Right renal cortex interstitium (tissue), 3 donors: ENCODE measurements around the gene BSND. TPM values are rescaled to one million over a fixed set of nuclear protein-coding genes. Genes with fewer than 3 reads are reported as not detected.

Source experiments
- DNase-seq, 3 donors: peaks; one replicate each; pipeline ENCODE4 v3.0.0-alpha.2; 2013; ENCODE audit warnings: low read depth in 3 of 3, low spot score in 2 of 3
- polyA plus RNA-seq, 3 donors: library from polyadenylated mRNA; unstranded; fragments of 120-200 nt; gene quantifications; one replicate each; pipeline ENCODE4 v1.2.1, GENCODE V29; 2013; ENCODE audit not compliant: insufficient read length in 3 of 3

The BSND gene
- polyA plus RNA-seq, 3 donors, result 4.6 to 5.9 (median 5.5) TPM

- no peak for DNase-seq
These were observed 46.1 kb downstream of the BSND start for GRCh38 chr1:55044617-55045397.

- DNase-seq, result no peak
These were observed 46.7 kb downstream of the BSND start for GRCh38 chr1:55045430-55045829.

GRCh38 chr1:55046871-55047270, 48.1 kb downstream of the BSND start:
- no peak for DNase-seq

GRCh38 chr1:55047611-55048010, 48.9 kb downstream of the BSND start:
- DNase-seq, result no peak

GRCh38 chr1:55048453-55049270, 49.9 kb downstream of the BSND start:
- DNase-seq, result no peak

- no peak for DNase-seq
These were observed 50.7 kb downstream of the BSND start for GRCh38 chr1:55049271-55049913.

- DNase-seq, result no peak
These were observed 51.2 kb downstream of the BSND start for GRCh38 chr1:55049914-55050278.

GRCh38 chr1:55050283-55050682, 51.5 kb downstream of the BSND start:
- DNase-seq, result no peak

- no peak for DNase-seq
These were observed 52.4 kb downstream of the BSND start for GRCh38 chr1:55051169-55051568.

GRCh38 chr1:55051621-55052020, 52.9 kb downstream of the BSND start:
- DNase-seq, result no peak

- DNase-seq, result no peak
These were observed 53.7 kb downstream of the BSND start for GRCh38 chr1:55052221-55053142.

- DNase-seq, result no peak
These were observed 54.7 kb downstream of the BSND start for GRCh38 chr1:55053265-55053954.

- no peak for DNase-seq
These were observed 55.7 kb downstream of the BSND start for GRCh38 chr1:55054396-55054795.

GRCh38 chr1:55055084-55055882, 56.5 kb downstream of the BSND start:
- DNase-seq, result no peak

GRCh38 chr1:55055951-55056631, 57.4 kb downstream of the BSND start:
- no peak for DNase-seq

GRCh38 chr1:55056632-55056992, 57.9 kb downstream of the BSND start:
- no peak for DNase-seq

GRCh38 chr1:55057270-55057955, 58.7 kb downstream of the BSND start:
- no peak for DNase-seq

GRCh38 chr1:55057956-55058298, 59.2 kb downstream of the BSND start:
- DNase-seq, result no peak
